Neural progenitor cell (in vitro differentiated cells): ENCODE data around the gene RBBP5.

Source experiments
- EZH2 ChIP-seq: fragments of 200-600 bp; sonication (generic); IDR thresholded peaks from 2 replicates; pipeline ENCODE4 v1.6.1; 2017; ENCODE audit warnings: antibody characterized with exemption, mild to moderate bottlenecking, moderate library complexity
- EZH2phosphoT487 ChIP-seq: fragments of 200-600 bp; sonication (generic); IDR thresholded peaks from 2 replicates; pipeline ENCODE4 v1.6.1; 2017; ENCODE audit warnings: antibody characterized with exemption

GRCh38 chr1:205046870-205047269 is 74.9 kb downstream of the RBBP5 start:
- TF ChIP-seq EZH2, result no peak
- TF ChIP-seq EZH2phosphoT487, result no peak
